ENCODE measurements around the gene AGA.

AGA gene

GRCh38 chr4:177381762-177382310 is 60.4 kb downstream of the AGA start:
- H2BK12ac ChIP-seq (ENCODE audit: low read length in 2 of 2), result no peak overlapping the region
- WGBS, result 96% methylated on average over 10 of the region's 13 CpGs
- no peak overlapping the region for H2AFZ ChIP-seq (ENCODE audit: low read depth, low read length)
- H2BK120ac ChIP-seq (ENCODE audit: low read depth, low read length), result no peak overlapping the region
- no peak overlapping the region for H3K23ac ChIP-seq (ENCODE audit: low read length in 2 of 2)
- no peak overlapping the region for H3K4me3 ChIP-seq (ENCODE audit: insufficient read depth in 1 of 2, low read depth in 1 of 2, low read length in 2 of 2)
- no peak for DNase-seq
- H3K18ac ChIP-seq (ENCODE audit: low read depth in 1 of 2, low read length in 2 of 2), result no peak overlapping the region
- H2BK5ac ChIP-seq (ENCODE audit: low read depth, low read length, poor library complexity, severe bottlenecking), result no peak overlapping the region
- no peak overlapping the region for H2BK15ac ChIP-seq (ENCODE audit: low read depth, poor library complexity, severe bottlenecking)
- H3K9me3 ChIP-seq (ENCODE audit: control insufficient read depth, low read length), result no peaks in the 10 kb centered on the region
- no peak overlapping the region for H3K9ac ChIP-seq (ENCODE audit: low read length)
- no peak overlapping the region for H3K14ac ChIP-seq (ENCODE audit: low read length in 2 of 2)
- H3K36me3 ChIP-seq (ENCODE audit: control insufficient read depth in 1 of 2, insufficient read depth in 2 of 2, low read depth in 1 of 2, low read length in 2 of 2), result no peaks in the 10 kb centered on the region
- no peak overlapping the region for H3K4ac ChIP-seq (ENCODE audit: low read depth in 1 of 2, low read length in 2 of 2)
- no peak overlapping the region for H4K91ac ChIP-seq (ENCODE audit: low read length)
- H4K8ac ChIP-seq (ENCODE audit: low read length), result no peak overlapping the region
- no peaks in the 10 kb centered on the region for H3K79me1 ChIP-seq (replicated peaks; ENCODE audit: low read length, poor library complexity, severe bottlenecking)
- H2AK5ac ChIP-seq (ENCODE audit: low read length, severe bottlenecking), result no peak overlapping the region
- peaks cover 4% of the 10 kb centered on the region for H3K4me1 ChIP-seq (ENCODE audit: control insufficient read depth, insufficient read depth, low read depth, low read length)
- H3K27me3 ChIP-seq (ENCODE audit: control insufficient read depth in 1 of 2, insufficient read depth in 1 of 2, low read length in 2 of 2), result no peaks in the 10 kb centered on the region
- H3K27ac ChIP-seq (ENCODE audit: low read length, poor library complexity, severe bottlenecking), result no peak overlapping the region
- H3K4me2 ChIP-seq (ENCODE audit: low read length, poor library complexity, severe bottlenecking), result no peak overlapping the region
